Thyroid gland (tissue), 4 donors: Measurements from ENCODE around the gene BEND6.

Experiments
- CTCF ChIP-seq, 6 experiments: fragments of 200-600 bp in 3 of 6; fragments of 450-650 bp in 3 of 6; sonication (generic) in 3 of 6; IDR thresholded peaks; one replicate each; pipeline ENCODE4 v1.5.1; 2016 to 2019; ENCODE audit warnings: antibody characterized with exemption in 6 of 6, mild to moderate bottlenecking in 2 of 6, inconsistent platforms in 1 of 6, moderate library complexity in 1 of 6
- POLR2A ChIP-seq, 2 donors: fragments of 450-650 bp; IDR thresholded peaks; one replicate each; pipeline ENCODE4 v1.6.1; 2017; ENCODE audit warnings: antibody characterized with exemption in 2 of 2, mild to moderate bottlenecking in 2 of 2, moderate library complexity in 1 of 2

- TF ChIP-seq CTCF (IDR thresholded peaks at IDR 0.05) (no peak), POLR2A (IDR thresholded peaks at IDR 0.05) (no peak)
Observed at GRCh38 chr6:56978530-56978929, 23.6 kb downstream of the BEND6 start.
